SK-N-MC (cell line): ENCODE results near the gene PAX5.

Experiments
- EZH2 ChIP-seq: fragments of 200-600 bp; sonication (generic); IDR thresholded peaks from one replicate; pipeline ENCODE4 v1.6.1; 2017; ENCODE audit warnings: antibody characterized with exemption
- FOXP2 ChIP-seq: optimal IDR thresholded peaks from 2 replicates; pipeline ENCODE3; 2011; ENCODE audit warnings: mild to moderate bottlenecking, moderate library complexity; ENCODE audit not compliant: insufficient read depth; ENCODE audit errors: extremely low read length, control extremely low read depth
- POLR2AphosphoS5 ChIP-seq: IDR thresholded peaks from 2 replicates; pipeline ENCODE4 v1.6.1; 2012; ENCODE audit warnings: mild to moderate bottlenecking, low read depth, low read length, borderline replicate concordance

DNA sequence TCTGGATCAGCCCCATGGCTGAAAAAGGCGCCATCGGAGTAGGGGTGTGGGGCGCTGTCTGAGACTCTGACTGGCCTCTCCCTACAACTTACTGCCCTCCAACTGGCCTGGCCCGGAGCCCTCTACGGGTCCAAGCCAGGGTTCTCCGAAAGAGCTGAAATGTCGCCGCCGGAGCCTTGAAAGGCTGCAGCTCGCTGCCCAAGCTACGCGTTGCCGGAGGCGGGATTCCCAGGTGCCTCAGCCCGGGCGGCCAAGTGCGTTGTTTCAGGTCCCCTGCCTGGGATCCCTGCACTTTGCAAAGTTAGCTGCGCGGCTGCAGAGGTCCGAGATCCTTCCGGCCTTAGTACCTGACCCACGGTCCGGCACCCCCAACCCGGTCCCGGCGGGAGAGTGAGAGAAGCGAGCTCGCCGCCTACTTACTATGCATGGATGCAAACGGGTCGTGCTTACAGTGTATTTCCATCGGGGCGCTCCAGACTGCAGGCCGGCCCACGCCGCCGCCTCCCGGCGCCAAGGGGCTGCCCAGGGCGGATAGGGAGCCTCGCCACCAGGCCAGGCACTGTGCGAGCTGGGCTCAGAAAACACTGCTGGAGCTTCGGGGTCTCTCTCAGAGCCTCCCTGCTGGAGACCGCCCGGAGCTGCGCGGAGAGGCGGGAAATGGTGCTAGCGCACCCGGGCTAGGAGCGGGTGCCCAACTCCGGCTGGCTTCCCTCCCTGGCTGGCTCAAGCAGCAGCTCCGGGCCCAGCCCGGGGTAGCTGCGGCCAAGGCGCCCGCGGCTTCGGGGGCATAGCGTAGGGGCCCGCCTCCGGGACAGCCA lies 7.7 kb downstream of the PAX5 start:
- peak; percentile 97 for TF ChIP-seq EZH2
- no peak for TF ChIP-seq POLR2AphosphoS5
- TF ChIP-seq FOXP2: no peak
